ENCODE results near the gene FMNL1.
"Not testable (repeated sequence)": the region's sequence is repeated elsewhere in the genome, so short reads cannot be mapped to it uniquely, and the experiment has no call there.

Gene FMNL1

DNA sequence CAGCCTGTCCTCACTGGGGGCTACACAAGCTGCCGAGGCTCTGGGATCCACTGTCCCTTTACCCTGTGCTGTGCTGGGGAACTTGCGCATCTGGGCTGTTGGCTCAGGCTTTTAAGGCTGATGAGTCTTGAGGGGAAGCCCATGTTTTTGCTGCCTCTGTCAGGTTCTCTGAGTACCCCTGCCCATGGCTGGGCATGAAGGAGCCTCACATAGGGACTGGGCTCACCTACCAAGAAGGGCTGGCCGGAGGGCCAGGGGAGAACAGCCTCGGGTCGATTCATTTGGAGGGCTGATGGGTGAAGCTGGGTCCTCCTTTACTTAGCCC, 14.6 kb downstream of the FMNL1 start:
- DNase-seq, result no peak

DNA sequence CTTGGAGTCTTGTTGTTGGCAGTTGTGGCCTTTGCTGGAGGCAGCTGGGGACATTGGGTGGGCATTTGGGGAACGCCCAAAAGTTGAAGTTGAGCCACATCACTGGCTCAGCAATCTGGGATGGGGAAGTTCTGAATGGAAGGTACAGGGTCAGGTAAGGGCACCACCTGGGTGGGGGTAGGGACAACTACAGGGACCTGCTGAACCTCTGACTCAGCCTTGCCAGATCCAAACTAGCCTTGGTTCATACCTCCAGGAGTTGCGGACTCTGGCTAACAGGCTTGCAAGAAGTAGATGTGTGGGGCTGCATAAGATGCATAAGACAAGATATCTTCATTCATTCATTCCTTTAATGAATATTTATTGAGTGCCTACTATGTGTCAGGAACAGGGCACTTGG, 16.0 kb downstream of the FMNL1 start:
- DNase-seq, result no peak

DNA sequence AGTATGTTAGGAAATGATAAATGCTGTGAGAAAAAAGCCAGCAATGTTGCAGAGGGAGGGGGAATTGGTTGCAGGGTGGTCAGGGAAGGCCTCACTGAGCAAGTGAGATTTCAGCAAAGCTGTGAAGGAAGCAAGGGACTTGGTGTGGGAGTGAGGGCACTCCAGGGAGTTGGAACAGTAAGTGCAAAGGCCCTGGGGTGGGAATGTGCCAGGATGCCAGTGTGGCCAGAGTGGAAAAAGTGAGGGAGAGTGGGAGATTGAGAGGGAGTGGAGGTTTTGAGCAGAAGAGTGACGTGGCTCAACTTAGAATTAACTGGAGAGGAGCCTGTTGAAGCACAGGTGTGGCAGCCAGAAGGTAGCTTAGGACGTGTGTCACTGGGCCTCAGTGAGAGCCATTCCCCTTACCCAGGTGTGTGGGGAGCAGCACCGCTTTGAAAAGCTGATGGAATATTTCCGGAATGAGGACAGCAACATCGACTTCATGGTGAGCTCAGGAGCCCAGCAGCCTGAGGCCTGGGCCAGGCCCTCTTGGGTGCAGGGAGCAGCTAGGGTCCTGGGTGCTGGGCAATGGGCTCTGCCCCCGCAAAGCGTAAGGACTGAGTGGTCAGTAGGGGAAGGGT, 16.6 kb downstream of the FMNL1 start:
- no peak for DNase-seq

DNA sequence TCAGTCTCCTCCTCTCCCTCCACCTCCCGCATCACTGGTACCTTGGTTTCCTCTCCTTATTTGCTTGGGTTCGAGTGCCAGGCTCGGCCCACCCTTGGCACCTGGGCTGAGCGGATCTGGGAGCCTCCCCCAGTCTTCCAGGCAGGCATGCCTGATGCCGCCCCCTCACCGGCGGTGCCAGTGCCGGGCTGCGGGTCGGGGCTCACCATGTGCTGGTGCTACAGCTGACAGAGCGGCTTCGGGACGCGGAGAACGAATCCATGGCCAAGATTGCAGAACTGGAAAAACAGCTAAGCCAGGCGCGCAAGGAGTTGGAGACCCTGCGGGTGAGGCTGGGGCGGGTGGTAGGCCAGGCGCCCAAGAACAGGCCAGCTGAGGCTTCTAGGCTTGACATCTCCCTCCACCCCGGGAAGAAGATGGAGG, 19.2 kb downstream of the FMNL1 start:
- DNase-seq, result no peak

DNA sequence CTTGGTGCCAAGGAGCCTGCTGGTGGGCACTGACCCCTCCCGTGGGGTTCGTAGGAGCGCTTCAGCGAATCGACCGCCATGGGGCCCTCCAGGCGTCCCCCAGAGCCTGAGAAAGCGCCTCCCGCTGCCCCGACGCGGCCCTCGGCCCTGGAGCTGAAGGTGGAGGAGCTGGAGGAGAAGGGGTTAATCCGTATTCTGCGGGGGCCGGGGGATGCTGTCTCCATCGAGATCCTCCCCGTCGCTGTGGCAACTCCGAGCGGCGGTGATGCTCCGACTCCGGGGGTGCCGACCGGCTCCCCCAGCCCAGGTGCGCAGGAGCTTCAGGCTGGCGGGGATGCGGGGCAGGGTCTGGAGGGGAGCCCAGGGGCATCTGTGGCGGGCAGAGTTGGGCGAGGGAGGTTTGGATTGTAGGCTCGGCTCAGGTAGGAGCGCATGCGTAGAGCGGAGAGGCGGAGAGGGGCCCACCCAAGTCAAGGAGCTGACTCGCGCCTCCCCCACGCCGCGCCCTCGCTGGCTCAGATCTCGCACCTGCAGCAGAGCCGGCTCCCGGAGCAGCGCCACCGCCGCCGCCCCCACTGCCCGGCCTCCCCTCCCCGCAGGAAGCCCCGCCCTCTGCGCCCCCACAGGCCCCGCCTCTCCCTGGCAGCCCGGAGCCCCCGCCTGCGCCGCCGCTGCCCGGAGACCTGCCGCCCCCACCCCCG, 19.8 kb downstream of the FMNL1 start:
- no peak for DNase-seq

DNA sequence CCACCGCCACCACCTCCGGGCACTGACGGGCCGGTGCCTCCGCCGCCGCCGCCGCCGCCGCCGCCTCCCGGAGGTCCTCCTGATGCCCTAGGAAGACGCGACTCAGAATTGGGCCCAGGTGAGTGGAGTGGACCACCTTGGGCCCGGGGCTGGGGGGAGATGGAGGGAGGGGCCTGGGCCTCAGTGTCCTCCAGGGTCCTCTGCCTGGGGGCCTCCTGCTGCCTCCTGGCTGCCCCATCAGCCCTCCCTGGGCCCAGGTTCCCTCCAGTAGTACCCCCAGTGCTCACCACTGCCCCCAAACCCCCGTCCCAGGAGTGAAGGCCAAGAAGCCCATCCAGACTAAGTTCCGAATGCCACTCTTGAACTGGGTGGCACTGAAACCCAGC, 20.3 kb downstream of the FMNL1 start:
- DNase-seq, result no peak

DNA sequence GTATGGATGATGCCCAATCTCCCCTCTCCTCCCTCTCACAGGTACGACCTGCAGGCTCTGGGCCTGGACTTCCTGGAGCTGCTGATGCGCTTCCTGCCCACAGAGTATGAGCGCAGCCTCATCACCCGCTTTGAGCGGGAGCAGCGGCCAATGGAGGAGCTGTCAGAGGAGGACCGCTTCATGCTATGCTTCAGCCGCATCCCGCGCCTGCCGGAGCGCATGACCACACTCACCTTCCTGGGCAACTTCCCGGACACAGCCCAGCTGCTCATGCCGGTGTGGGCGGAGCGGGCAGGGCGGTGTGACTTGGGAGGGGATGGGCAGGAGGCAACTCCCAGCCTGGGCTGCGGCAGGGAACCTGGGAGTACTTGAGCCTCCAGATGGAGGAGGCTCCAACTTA, 22.1 kb downstream of the FMNL1 start:
- DNase-seq, result no peak

GRCh38 chr17:45244725-45245656, 23.3 kb downstream of the FMNL1 start:
- DNase-seq, result no peak

DNA sequence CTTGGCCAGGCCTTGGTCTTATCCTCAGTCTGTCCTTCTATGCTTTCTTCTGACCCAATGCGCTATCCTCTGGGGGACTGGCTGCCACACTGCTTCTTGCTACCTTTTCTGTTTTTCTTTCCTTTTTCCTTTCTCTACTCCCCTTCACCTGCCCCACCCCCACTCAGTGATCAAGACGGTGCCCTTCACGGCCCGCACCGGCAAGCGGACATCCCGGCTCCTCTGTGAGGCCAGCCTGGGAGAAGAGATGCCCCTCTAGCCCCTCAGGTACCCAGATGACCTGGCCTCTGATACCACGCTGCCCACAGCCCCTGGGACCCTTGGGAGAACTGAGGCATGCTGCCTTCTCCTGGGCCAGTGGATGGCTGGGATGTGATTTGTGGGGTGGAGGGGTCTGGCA, 24.7 kb downstream of the FMNL1 start:
- no peak for DNase-seq

GRCh38 chr17:45246861-45247428, 25.3 kb downstream of the FMNL1 start:
- DNase-seq, result no peak

GRCh38 chr17:45247429-45248131, 25.9 kb downstream of the FMNL1 start:
- peak; percentile 98 for DNase-seq

DNA sequence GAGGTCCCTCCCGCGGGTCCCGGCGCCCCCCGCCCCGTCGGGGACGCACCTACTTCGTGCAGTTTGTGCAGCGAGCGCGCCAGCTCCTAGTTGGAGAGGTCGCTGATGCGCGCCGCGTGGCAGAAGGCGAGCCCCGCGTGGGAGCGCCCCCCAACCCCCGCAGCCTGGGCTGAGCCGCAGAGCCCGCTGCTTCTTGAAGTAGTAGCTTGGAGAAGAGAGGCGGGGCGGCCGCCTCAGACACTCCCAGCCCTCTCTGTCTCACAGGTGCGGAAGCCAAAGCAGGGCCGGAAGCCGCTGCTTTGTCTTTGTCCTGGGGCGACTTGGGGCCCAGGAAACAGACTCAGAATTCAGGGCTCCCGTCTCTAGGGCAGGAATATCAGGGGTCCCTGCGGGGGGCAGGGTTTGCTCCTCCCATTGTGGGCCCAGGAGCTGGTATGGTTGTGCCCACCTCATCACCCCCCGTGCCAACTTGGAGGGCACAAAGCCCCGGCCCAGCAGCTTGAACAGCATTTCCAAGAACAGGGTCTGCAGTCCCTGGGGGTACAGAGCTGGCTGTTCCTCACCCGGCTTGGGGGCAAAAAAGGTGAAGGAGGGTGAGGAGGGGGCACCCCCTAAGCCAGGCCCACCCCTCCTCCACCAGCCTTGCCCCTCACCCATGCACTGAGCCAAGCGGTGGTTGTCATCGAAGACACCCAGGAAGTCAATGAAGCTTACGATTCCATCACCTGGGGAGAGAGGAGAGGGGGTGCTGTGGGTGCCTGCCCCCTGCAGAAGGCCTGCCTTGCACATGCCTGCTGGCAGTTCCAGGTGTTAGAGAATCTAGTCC, 26.7 kb downstream of the FMNL1 start:
- DNase-seq, result peak; percentile 83

- no peak for DNase-seq
Measured at GRCh38 chr17:45251931-45252330, 30.2 kb downstream of the FMNL1 start.

DNA sequence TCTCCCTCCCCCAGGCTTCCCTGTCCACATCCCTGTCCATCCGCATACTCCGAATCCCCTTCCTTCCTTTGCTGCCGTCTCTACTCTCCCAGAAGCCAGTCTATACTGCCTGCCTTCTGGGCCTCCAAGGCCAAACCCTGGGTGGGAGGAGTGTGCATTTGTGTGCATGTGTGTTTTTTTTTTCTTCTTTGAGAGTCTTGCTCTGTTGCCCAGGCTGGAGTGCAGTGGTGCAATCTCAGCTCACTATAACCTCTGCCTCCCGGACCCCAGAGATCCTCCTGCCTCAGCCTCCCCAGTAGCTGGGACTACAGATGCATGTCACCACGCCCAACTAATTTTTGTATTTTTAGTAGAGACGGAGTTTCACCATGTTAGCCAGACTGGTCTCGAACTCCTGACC, 31.6 kb downstream of the FMNL1 start:
- DNase-seq, result not testable (repeated sequence)

GRCh38 chr17:45253879-45254278, 32.2 kb downstream of the FMNL1 start:
- no peak for DNase-seq

DNA sequence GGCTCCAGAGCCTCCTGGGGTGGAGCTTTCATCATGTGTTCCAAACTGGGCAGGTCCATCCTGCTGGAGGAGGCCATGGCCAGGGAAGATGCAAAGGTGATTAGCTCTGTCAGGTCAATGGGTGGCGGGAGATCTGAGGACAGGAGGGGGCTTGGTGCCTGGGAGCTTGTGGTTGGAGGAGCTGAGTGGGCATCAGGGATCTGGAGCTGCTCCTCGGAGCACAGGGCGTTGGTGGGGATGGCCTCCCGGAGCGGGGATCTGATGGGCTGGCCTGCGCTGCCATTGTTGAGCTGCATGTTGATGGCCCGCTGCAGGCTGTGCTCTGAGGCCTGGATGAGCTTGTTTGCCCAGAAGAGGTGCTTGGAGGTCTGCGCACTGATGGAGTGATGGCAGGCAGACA, 33.7 kb downstream of the FMNL1 start:
- no peak for DNase-seq

DNA sequence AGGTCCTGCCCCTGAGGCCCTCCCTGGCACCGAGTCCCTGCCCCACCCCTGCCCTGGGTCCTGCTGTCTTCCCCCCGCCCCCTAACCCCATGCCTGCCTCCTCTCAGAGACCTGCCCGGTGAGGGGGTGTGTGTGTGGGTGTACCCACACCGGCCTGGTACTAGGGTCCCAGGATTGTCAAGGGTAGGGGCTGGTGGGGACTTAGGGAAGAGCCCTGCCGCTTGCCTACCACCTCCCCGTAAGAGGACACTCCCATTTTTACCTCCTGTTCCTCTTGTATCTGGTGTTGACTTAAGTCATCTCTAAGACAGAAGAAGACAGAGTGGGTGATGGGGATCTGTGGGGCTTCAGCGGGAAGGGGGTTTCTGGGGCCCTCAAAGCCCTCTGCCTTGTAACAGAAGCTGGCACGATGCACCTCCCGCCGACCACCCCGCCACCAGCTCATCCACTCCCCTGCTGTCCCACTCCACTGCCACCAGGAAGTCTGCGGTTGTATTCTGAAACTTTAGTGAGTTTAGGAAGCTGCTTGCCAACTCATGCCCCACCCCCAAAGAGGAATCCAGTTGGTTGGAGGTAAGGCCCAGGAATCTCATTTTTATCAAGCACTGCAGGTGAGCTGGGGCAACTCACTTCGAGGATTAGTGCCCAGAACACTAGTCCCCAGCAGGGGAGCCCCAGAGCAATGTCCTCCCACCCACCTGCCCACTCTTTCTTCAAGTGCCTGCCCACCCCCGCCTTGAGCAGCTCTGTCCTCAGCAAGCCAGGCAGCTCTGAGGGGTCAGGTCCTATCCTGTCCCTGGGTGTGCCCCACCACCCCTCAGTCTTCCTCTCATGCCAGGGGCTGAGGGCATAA, 34.7 kb downstream of the FMNL1 start:
- no peak for DNase-seq

DNA sequence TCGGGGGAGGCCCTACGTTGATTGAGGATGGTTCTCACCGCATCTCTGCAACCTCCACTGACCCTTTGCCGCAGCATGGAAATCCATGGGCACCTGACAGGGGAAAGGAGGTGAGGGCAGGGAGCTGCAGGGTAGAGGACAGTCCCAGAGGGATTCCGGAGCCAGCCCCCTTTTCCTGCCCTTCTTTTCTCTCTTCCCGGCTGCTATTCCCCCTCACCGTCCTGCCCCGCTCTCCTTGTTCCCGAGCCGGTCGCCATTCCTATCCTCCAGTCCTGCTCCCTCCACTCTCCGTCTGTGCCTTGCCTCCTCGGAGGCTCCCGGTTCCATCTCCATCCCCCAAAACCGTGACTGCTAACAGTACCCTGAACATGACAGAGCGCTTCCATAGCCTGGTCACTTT, 35.4 kb downstream of the FMNL1 start:
- no peak for DNase-seq

- no peak for DNase-seq
Measured at GRCh38 chr17:45258981-45259380, 37.3 kb downstream of the FMNL1 start.

GRCh38 chr17:45260204-45260783, 38.6 kb downstream of the FMNL1 start:
- DNase-seq, result no peak

Data from CD4-positive, alpha-beta T cell treated with Interleukin-12 subunit alpha and Interleukin-12 subunit beta, for 1 hour (primary cell).